ENCODE data around the gene OR51B4. TPM values are rescaled to one million over a fixed set of nuclear protein-coding genes. Genes with fewer than 3 reads are reported as not detected.

Gene OR51B4
- total RNA-seq, 4 donors from 2014 or later: not detected

GRCh38 chr11:5293028-5293427 lies 8.7 kb downstream of the OR51B4 start:
- TF ChIP-seq POLR2A (IDR thresholded peaks at IDR 0.05) (no peak), CTCF (IDR thresholded peaks at IDR 0.05) (no peak)

GRCh38 chr11:5291207-5291838 lies 10.4 kb downstream of the OR51B4 start:
- Histone ChIP-seq H3K9me3 (no peaks in the 10 kb centered on the region), H3K27ac (no peak overlapping the region)
- intact Hi-C loops (cut with DNase I): no loop called here

More at GRCh38 chr11:5293028-5293427, 8.7 kb downstream of the OR51B4 start:
- H3K27ac ChIP-seq: no peak overlapping the region
- no peaks in the 10 kb centered on the region for H3K36me3 ChIP-seq
- H3K4me1 ChIP-seq: no peaks in the 10 kb centered on the region
- no peaks in the 10 kb centered on the region for H3K27me3 ChIP-seq
- H3K9me3 ChIP-seq: no peaks in the 10 kb centered on the region
- DNase-seq: no peak
- intact Hi-C loops (cut with DNase I): no loop called here
- H3K4me3 ChIP-seq (replicated peaks in 1 of 3): no peak overlapping the region
- 92 to 93% methylated on average over 8 of the region's 8 CpGs for WGBS, 2 donors

GRCh38 chr11:5290106-5290505 lies 11.6 kb downstream of the OR51B4 start:
- Histone ChIP-seq H3K4me3 (replicated peaks in 1 of 3) (no peak overlapping the region), H3K9me3 (no peaks in the 10 kb centered on the region), H3K27ac (no peak overlapping the region), H3K36me3 (no peaks in the 10 kb centered on the region), H3K4me1 (no peaks in the 10 kb centered on the region), H3K27me3 (no peaks in the 10 kb centered on the region)
- WGBS, 2 donors: 89 to 96% methylated on average over 1 of the region's 1 CpG
- no peak for DNase-seq
- intact Hi-C loops (cut with DNase I): no loop called here
- no peak for TF ChIP-seq CTCF (IDR thresholded peaks at IDR 0.05)
- no peak for TF ChIP-seq POLR2A (IDR thresholded peaks at IDR 0.05)

More at GRCh38 chr11:5291207-5291838, 10.4 kb downstream of the OR51B4 start:
- TF ChIP-seq CTCF (IDR thresholded peaks at IDR 0.05) (peak in 1 of 6 experiments; percentile 10), POLR2A (IDR thresholded peaks at IDR 0.05) (no peak)
- WGBS, 2 donors: 83 to 91% methylated on average over 1 of the region's 1 CpG
- Histone ChIP-seq H3K4me3 (replicated peaks in 1 of 3) (no peak overlapping the region), H3K27me3 (no peaks in the 10 kb centered on the region), H3K4me1 (no peaks in the 10 kb centered on the region), H3K36me3 (no peaks in the 10 kb centered on the region)
- no peak for DNase-seq

- no peaks in the 10 kb centered on the region for H3K9me3 ChIP-seq
- H3K4me3 ChIP-seq (replicated peaks in 1 of 3): no peak overlapping the region
- DNase-seq: no peak
- H3K36me3 ChIP-seq: no peaks in the 10 kb centered on the region
- no peaks in the 10 kb centered on the region for H3K4me1 ChIP-seq
- no peak overlapping the region for H3K27ac ChIP-seq
- no peaks in the 10 kb centered on the region for H3K27me3 ChIP-seq
- TF ChIP-seq CTCF (IDR thresholded peaks at IDR 0.05) (no peak), POLR2A (IDR thresholded peaks at IDR 0.05) (no peak)
- intact Hi-C loops (cut with DNase I): no loop called here
These were observed 12.1 kb downstream of the OR51B4 start for GRCh38 chr11:5289696-5290095.

GRCh38 chr11:5288906-5289550 lies 12.7 kb downstream of the OR51B4 start:
- intact Hi-C loops (cut with DNase I): no loop called here
- Histone ChIP-seq H3K36me3 (no peaks in the 10 kb centered on the region), H3K4me3 (replicated peaks in 1 of 3) (no peak overlapping the region), H3K9me3 (no peaks in the 10 kb centered on the region), H3K27me3 (no peaks in the 10 kb centered on the region), H3K27ac (no peak overlapping the region), H3K4me1 (no peaks in the 10 kb centered on the region)
- TF ChIP-seq CTCF (IDR thresholded peaks at IDR 0.05): no peak
- 78 to 81% methylated on average over 6 of the region's 6 CpGs for WGBS, 2 donors
- DNase-seq: no peak

Measured in thyroid gland (tissue), 4 donors.